ENCODE data around the gene RBBP9.

- TF ChIP-seq, protein P1, sequence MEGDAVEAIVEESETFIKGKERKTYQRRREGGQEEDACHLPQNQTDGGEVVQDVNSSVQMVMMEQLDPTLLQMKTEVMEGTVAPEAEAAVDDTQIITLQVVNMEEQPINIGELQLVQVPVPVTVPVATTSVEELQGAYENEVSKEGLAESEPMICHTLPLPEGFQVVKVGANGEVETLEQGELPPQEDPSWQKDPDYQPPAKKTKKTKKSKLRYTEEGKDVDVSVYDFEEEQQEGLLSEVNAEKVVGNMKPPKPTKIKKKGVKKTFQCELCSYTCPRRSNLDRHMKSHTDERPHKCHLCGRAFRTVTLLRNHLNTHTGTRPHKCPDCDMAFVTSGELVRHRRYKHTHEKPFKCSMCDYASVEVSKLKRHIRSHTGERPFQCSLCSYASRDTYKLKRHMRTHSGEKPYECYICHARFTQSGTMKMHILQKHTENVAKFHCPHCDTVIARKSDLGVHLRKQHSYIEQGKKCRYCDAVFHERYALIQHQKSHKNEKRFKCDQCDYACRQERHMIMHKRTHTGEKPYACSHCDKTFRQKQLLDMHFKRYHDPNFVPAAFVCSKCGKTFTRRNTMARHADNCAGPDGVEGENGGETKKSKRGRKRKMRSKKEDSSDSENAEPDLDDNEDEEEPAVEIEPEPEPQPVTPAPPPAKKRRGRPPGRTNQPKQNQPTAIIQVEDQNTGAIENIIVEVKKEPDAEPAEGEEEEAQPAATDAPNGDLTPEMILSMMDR (IDR thresholded peaks at IDR 0.05; ENCODE audit: low read length), result no peak
- TF ChIP-seq EZH2 (IDR thresholded peaks at IDR 0.05; ENCODE audit: borderline replicate concordance, low read length), result no peak
Measured at GRCh38 chr20:18523066-18523465, 26.0 kb upstream of the RBBP9 start.
